Left cardiac atrium (tissue), 4 donors: ENCODE results near the gene INTS7. TPM values are rescaled to one million over a fixed set of nuclear protein-coding genes. Genes with fewer than 3 reads are reported as not detected.
"Not testable (repeated sequence)": the region's sequence is repeated elsewhere in the genome, so short reads cannot be mapped to it uniquely, and the experiment has no call there.

Experiments
- ATAC-seq, 2 donors: fragments of 200-7000 bp; cut with Tn5 transposase; one replicate each; pipeline ENCODE4 v1.9.1; 2020; ENCODE audit warnings: mild to moderate bottlenecking in 2 of 2, moderate library complexity in 2 of 2
- DNase-seq: peaks from one replicate; pipeline ENCODE4 v3.0.0-alpha.2; 2020
- intact Hi-C, 2 donors: fragments of 100-400 bp; cut with DNase I; formaldehyde crosslinking; loops; one replicate each; pipeline versions ENCODE4 v1.14.1 to v1.15.1; 2022 to 2023
- total RNA-seq, 2 donors: library from RNA; stranded (reverse); fragmentation: NEBNext Ultra II Directional; extraction: Animal tissue kit (Norgen Biotek cat#: 25700); gene quantifications; one replicate each; pipeline ENCODE4 v1.2.1, GENCODE V29; 2021
- donor health status: DM: no; HTN: yes; CAD: no.
- donor health status: DM: no; HTN: yes; CAD: no; lungs with severe emphysema.
- donor health status: DM: yes; HTN: yes; CAD: no.
- donor health status: Dilated cardiomyopathy.

The INTS7 gene
- total RNA-seq, 2 donors from 2014 or later = 8.1 to 10.2 TPM

GRCh38 chr1:212040629-212041412 lies 5.5 kb upstream of the INTS7 start:
- no peak for ATAC-seq
- DNase-seq = no peak
- intact Hi-C loops = no loop called here

- ATAC-seq (no peak), DNase-seq (no peak)
- intact Hi-C loops = loop anchor here in 1 of 2 donors (10.0 kb wide), 1 partner anchor 345 kb away; no protein-coding TSS in a partner anchor
Measured at GRCh38 chr1:212039622-212040021, 4.3 kb upstream of the INTS7 start.

GRCh38 chr1:212037900-212038299 lies 2.5 kb upstream of the INTS7 start:
- ATAC-seq (no peak), DNase-seq (no peak)
- intact Hi-C loops = loop anchor here in 1 of 2 donors (10.0 kb wide), 1 partner anchor 343 kb away; no protein-coding TSS in a partner anchor

- ATAC-seq (no peak), DNase-seq (no peak)
- intact Hi-C loops = loop anchor here in 1 of 2 donors (10.0 kb wide), 1 partner anchor 341 kb away; no protein-coding TSS in a partner anchor
Measured at GRCh38 chr1:212035835-212036605, 663 bp upstream of the INTS7 start.

- intact Hi-C loops = loop anchor here in 1 of 2 donors (10.0 kb wide), 1 partner anchor 340 kb away; no protein-coding TSS in a partner anchor
- peak; percentile 11 to 29 for ATAC-seq
- no peak for DNase-seq
Measured at GRCh38 chr1:212034516-212035122, 738 bp downstream of the INTS7 start.

GRCh38 chr1:212030936-212031528 lies 4.3 kb downstream of the INTS7 start:
- peak in 1 of 2 donors; percentile 39 for ATAC-seq
- no peak for DNase-seq
- intact Hi-C loops = loop anchor here in 1 of 2 donors (10.0 kb wide), 1 partner anchor 336 kb away; no protein-coding TSS in a partner anchor

- ATAC-seq, intact Hi-C loops, DNase-seq: not testable (repeated sequence)
Measured at GRCh38 chr1:212027727-212028126, 7.6 kb downstream of the INTS7 start.

- DNase-seq = no peak
- intact Hi-C loops = no loop called here
Measured at GRCh38 chr1:212024469-212025149, 10.7 kb downstream of the INTS7 start.

GRCh38 chr1:212022908-212023307 lies 12.4 kb downstream of the INTS7 start:
- ATAC-seq, intact Hi-C loops: not testable (repeated sequence)

More at GRCh38 chr1:212024469-212025149, 10.7 kb downstream of the INTS7 start:
- ATAC-seq = no peak

GRCh38 chr1:212021563-212021962 lies 13.8 kb downstream of the INTS7 start:
- ATAC-seq = no peak
- DNase-seq = no peak
- intact Hi-C loops = no loop called here

More at GRCh38 chr1:212022908-212023307, 12.4 kb downstream of the INTS7 start:
- DNase-seq = not testable (repeated sequence)

GRCh38 chr1:212020975-212021374 lies 14.4 kb downstream of the INTS7 start:
- no peak for DNase-seq
- no peak for ATAC-seq
- intact Hi-C loops = no loop called here

- intact Hi-C loops = no loop called here
- ATAC-seq = no peak
- DNase-seq = no peak
Measured at GRCh38 chr1:212013672-212014071, 21.7 kb downstream of the INTS7 start.

- DNase-seq = peak; percentile 64
- intact Hi-C loops = no loop called here
- ATAC-seq = peak; percentile 82 to 90
Measured at GRCh38 chr1:212012034-212012740, 23.2 kb downstream of the INTS7 start.

- DNase-seq = no peak
- no peak for ATAC-seq
- intact Hi-C loops = no loop called here
Measured at GRCh38 chr1:212010004-212010403, 25.4 kb downstream of the INTS7 start.

- ATAC-seq = no peak
- intact Hi-C loops = no loop called here
Measured at GRCh38 chr1:212009561-212009960, 25.8 kb downstream of the INTS7 start.

GRCh38 chr1:212007886-212008285 lies 27.5 kb downstream of the INTS7 start:
- intact Hi-C loops = no loop called here
- DNase-seq (no peak), ATAC-seq (no peak)

More at GRCh38 chr1:212009561-212009960, 25.8 kb downstream of the INTS7 start:
- no peak for DNase-seq

- intact Hi-C loops = no loop called here
- DNase-seq (no peak), ATAC-seq (no peak)
Measured at GRCh38 chr1:212007178-212007577, 28.2 kb downstream of the INTS7 start.
